ENCODE results near the gene KCTD7. TPM values are rescaled to one million over a fixed set of nuclear protein-coding genes. Genes with fewer than 3 reads are reported as not detected.

Gene KCTD7
- total RNA-seq, 1 donor from 2014 or later = 11.6 TPM

DNA sequence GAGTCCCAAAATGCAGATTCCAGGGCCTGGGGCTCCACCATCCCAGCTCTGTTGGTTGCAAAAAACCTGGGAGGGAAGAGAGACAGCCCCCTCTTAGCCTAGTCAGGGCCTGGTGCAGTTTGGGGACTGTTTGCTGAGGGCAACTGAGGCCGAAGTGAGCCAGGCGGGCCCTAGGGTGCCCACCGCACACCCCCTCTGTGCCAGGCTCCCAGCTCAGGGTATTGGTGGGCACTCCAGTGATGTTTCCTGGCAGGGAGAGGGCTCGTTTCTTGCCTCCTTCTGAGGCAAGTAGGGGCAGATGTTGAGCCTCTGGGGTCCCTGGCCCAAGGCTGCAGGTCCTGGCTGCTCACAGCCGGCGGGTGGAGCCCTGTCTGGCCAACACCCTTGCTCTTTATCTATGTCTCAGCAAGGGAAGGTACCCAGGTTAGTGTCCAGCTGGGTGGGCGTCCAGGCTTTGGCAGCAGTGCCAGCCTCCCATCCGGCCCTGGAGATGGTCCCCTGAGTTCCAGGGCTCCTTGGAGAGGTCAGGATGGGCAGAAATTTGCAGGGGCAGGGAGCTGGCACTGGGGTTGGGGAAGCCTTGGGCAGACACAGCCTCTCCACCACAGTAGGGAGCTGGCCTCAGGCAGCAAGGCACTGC is 37.8 kb downstream of the KCTD7 start:
- no peak for FAIRE-seq
- peaks cover 44% of the 10 kb centered on the region for H3K79me2 ChIP-seq (ENCODE audit: insufficient read depth, low read length)
- no peaks in the 10 kb centered on the region for H3K27me3 Mint-ChIP-seq (ENCODE audit: low read depth, unreplicated experiment)
- no peaks in the 10 kb centered on the region for H3K9me3 ChIP-seq (ENCODE audit: insufficient read depth, low read depth, low read length)
- no peaks in the 10 kb centered on the region for H3K4me1 ChIP-seq (ENCODE audit: insufficient read depth, low read length)
- no peak overlapping the region for H3K4me3 Mint-ChIP-seq (ENCODE audit: unreplicated experiment)
- H3K27ac ChIP-seq (ENCODE audit: low read depth, low read length) = no peak overlapping the region
- H3K4me2 ChIP-seq (ENCODE audit: low read length) = no peak overlapping the region
- no peaks in the 10 kb centered on the region for H3K36me3 ChIP-seq (ENCODE audit: insufficient read depth, low read length)
- peaks cover 43% of the 10 kb centered on the region for H4K20me1 ChIP-seq (ENCODE audit: insufficient read depth, low read length)
- no peaks in the 10 kb centered on the region for H3K27me3 ChIP-seq (ENCODE audit: insufficient read depth, low read length)
- H3K36me3 Mint-ChIP-seq (ENCODE audit: low read depth, unreplicated experiment) = peaks cover 15% of the 10 kb centered on the region
- peaks cover 1% of the 10 kb centered on the region for H3K9me3 Mint-ChIP-seq (ENCODE audit: unreplicated experiment)
- no peak overlapping the region for H3K9ac ChIP-seq (ENCODE audit: low read length)
- H3K4me3 ChIP-seq (ENCODE audit: insufficient read depth, low read depth, low read length) = no peak overlapping the region
- no peak overlapping the region for H2AFZ ChIP-seq (ENCODE audit: low read depth, low read length)
- no peak for TF ChIP-seq CTCF (IDR thresholded peaks at IDR 0.05; ENCODE audit: insufficient read depth, low read depth, low read length)
- no peak for TF ChIP-seq EZH2 (IDR thresholded peaks at IDR 0.05; ENCODE audit: insufficient read depth, low read length)
- no peak overlapping the region for H3K27ac Mint-ChIP-seq (ENCODE audit: unreplicated experiment)
- no peak for DNase-seq (ENCODE audit: low read depth)
- H3K4me1 Mint-ChIP-seq (ENCODE audit: low read depth, unreplicated experiment) = no peaks in the 10 kb centered on the region

DNA sequence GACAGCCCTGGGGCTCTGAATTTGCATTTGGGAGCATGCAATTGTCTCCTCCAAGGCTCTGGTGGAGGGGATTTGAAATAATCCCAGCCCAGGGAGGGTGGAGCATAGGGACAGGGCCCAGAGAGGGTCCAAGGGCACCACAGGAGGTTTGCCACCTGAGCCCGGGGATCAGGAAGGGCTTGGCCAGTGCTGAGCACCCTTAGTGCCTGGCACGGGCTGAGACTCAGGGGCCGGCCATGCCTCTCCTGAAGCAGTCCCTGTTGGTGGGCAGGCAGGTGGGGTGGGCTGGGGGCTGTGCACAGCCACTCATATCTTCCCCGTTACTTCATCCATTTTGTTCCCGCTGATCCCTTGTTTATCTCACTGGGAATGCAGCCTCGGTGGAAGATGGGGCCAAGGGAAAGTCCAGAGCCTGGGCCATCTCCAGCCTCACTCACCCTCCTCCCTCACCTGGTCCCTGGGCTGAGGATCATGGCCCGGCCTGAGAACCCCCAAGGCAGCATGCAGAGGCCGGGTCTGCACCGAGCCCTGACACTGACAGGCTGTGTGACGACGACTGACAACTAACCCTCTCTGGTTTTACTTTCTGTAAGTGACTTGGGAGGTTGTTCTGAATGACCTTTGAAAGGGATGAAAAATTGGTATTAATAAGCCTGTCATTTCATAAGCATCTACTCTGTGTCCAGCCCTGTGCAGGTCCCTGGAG is 38.5 kb downstream of the KCTD7 start:
- Histone ChIP-seq H3K4me3 (ENCODE audit: insufficient read depth, low read depth, low read length) (no peak overlapping the region), H3K27me3 (ENCODE audit: insufficient read depth, low read length) (no peaks in the 10 kb centered on the region), H3K9ac (ENCODE audit: low read length) (no peak overlapping the region), H2AFZ (ENCODE audit: low read depth, low read length) (no peak overlapping the region), H3K4me2 (ENCODE audit: low read length) (no peak overlapping the region), H4K20me1 (ENCODE audit: insufficient read depth, low read length) (peaks cover 42% of the 10 kb centered on the region), H3K9me3 (ENCODE audit: insufficient read depth, low read depth, low read length) (no peaks in the 10 kb centered on the region), H3K36me3 (ENCODE audit: insufficient read depth, low read length) (no peaks in the 10 kb centered on the region), H3K27ac (ENCODE audit: low read depth, low read length) (no peak overlapping the region), H3K79me2 (ENCODE audit: insufficient read depth, low read length) (peaks cover 38% of the 10 kb centered on the region), H3K4me1 (ENCODE audit: insufficient read depth, low read length) (no peaks in the 10 kb centered on the region)
- DNase-seq (ENCODE audit: low read depth) (no peak), FAIRE-seq (no peak)
- Mint-ChIP-seq H3K4me3 (ENCODE audit: unreplicated experiment) (no peak overlapping the region), H3K27me3 (ENCODE audit: low read depth, unreplicated experiment) (no peaks in the 10 kb centered on the region), H3K4me1 (ENCODE audit: low read depth, unreplicated experiment) (no peaks in the 10 kb centered on the region), H3K36me3 (ENCODE audit: low read depth, unreplicated experiment) (peaks cover 15% of the 10 kb centered on the region), H3K27ac (ENCODE audit: unreplicated experiment) (no peak overlapping the region), H3K9me3 (ENCODE audit: unreplicated experiment) (peaks cover 1% of the 10 kb centered on the region)
- TF ChIP-seq EZH2 (IDR thresholded peaks at IDR 0.05; ENCODE audit: insufficient read depth, low read length) = no peak
- no peak for TF ChIP-seq CTCF (IDR thresholded peaks at IDR 0.05; ENCODE audit: insufficient read depth, low read depth, low read length)

GRCh38 chr7:66668112-66668511 is 39.4 kb downstream of the KCTD7 start:
- Histone ChIP-seq H3K36me3 (ENCODE audit: insufficient read depth, low read length) (no peaks in the 10 kb centered on the region), H3K9me3 (ENCODE audit: insufficient read depth, low read depth, low read length) (no peaks in the 10 kb centered on the region), H3K27ac (ENCODE audit: low read depth, low read length) (no peak overlapping the region), H3K4me2 (ENCODE audit: low read length) (no peak overlapping the region), H2AFZ (ENCODE audit: low read depth, low read length) (no peak overlapping the region), H3K9ac (ENCODE audit: low read length) (no peak overlapping the region), H3K4me1 (ENCODE audit: insufficient read depth, low read length) (peaks cover 2% of the 10 kb centered on the region), H3K79me2 (ENCODE audit: insufficient read depth, low read length) (peaks cover 30% of the 10 kb centered on the region), H3K4me3 (ENCODE audit: insufficient read depth, low read depth, low read length) (no peak overlapping the region), H3K27me3 (ENCODE audit: insufficient read depth, low read length) (no peaks in the 10 kb centered on the region), H4K20me1 (ENCODE audit: insufficient read depth, low read length) (peaks cover 33% of the 10 kb centered on the region)
- Mint-ChIP-seq H3K9me3 (ENCODE audit: unreplicated experiment) (peaks cover 1% of the 10 kb centered on the region), H3K27ac (ENCODE audit: unreplicated experiment) (no peak overlapping the region), H3K27me3 (ENCODE audit: low read depth, unreplicated experiment) (no peaks in the 10 kb centered on the region), H3K36me3 (ENCODE audit: low read depth, unreplicated experiment) (peaks cover 12% of the 10 kb centered on the region), H3K4me1 (ENCODE audit: low read depth, unreplicated experiment) (peaks cover under 1% of the 10 kb centered on the region), H3K4me3 (ENCODE audit: unreplicated experiment) (no peak overlapping the region)
- TF ChIP-seq CTCF (IDR thresholded peaks at IDR 0.05; ENCODE audit: insufficient read depth, low read depth, low read length) = no peak
- no peak for TF ChIP-seq EZH2 (IDR thresholded peaks at IDR 0.05; ENCODE audit: insufficient read depth, low read length)
- DNase-seq (ENCODE audit: low read depth) (no peak), FAIRE-seq (no peak)
